ENCODE measurements around the gene SOCS1.

DNA sequence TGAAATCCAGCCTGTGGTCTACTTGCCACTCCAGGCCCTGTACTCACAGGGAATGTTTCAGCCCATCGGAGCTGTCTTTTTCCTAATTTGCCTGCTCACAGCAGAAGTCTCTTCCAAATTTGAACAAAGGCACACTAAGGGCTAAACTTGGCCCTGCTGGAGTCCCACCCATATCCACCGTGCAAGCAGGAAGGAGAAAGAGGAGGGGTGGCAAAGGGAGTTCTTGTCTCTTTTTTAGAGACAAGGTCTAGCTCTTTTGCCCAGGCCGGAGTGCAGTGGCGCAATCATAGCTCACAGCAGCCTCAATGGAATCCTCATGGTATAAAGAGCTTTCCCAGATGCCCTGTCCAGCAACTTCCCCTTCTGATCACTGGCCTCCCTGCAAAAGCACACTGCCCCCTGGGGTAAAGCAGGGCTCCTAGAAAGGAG is 27.8 kb upstream of the SOCS1 start:
- TF ChIP-seq CTCF (IDR thresholded peaks at IDR 0.05; ENCODE audit: poor library complexity) (no peak), EZH2phosphoT487 (IDR thresholded peaks at IDR 0.05; ENCODE audit: low read depth, severe bottlenecking, unreplicated experiment) (no peak), EZH2 (IDR thresholded peaks at IDR 0.05; ENCODE audit: borderline replicate concordance) (no peak)
